H9 (cell line): ENCODE measurements around the gene AKT3. TPM values are rescaled to one million over a fixed set of nuclear protein-coding genes. Genes with fewer than 3 reads are reported as not detected.
"Not testable (repeated sequence)": the region's sequence is repeated elsewhere in the genome, so short reads cannot be mapped to it uniquely, and the experiment has no call there.

Source experiments
- DNase-seq: peaks from one replicate; pipeline ENCODE4 v3.0.0-alpha.2; 2017
- H2AFZ ChIP-seq: one replicate; pipeline ENCODE4 v1.6.1; 2013; ENCODE audit warnings: mild to moderate bottlenecking, low read length, control low read depth, moderate library complexity
- H2AK5ac ChIP-seq: 2 replicates; pipeline ENCODE4 v1.6.1; 2013; ENCODE audit warnings: low read length, control low read depth, mixed read lengths; ENCODE audit not compliant: insufficient read length
- H2BK120ac ChIP-seq: one replicate; pipeline ENCODE4 v1.6.1; 2013; ENCODE audit warnings: low read depth, mild to moderate bottlenecking, low read length, control low read depth, inconsistent platforms; ENCODE audit not compliant: poor library complexity, severe bottlenecking
- H2BK12ac ChIP-seq: 2 replicates; pipeline ENCODE4 v1.6.1; 2013; ENCODE audit warnings: low read length, control low read depth, mixed read lengths, low read depth; ENCODE audit not compliant: insufficient read length
- H2BK15ac ChIP-seq: 2 replicates; pipeline ENCODE4 v1.6.1; 2013; ENCODE audit warnings: low read depth, low read length, control low read depth
- H2BK20ac ChIP-seq: one replicate; pipeline ENCODE4 v1.6.1; 2013; ENCODE audit warnings: low read depth, mild to moderate bottlenecking, low read length, control low read depth, inconsistent platforms; ENCODE audit not compliant: poor library complexity, severe bottlenecking
- H2BK5ac ChIP-seq: 2 replicates; pipeline ENCODE4 v1.6.1; 2013; ENCODE audit warnings: low read length, control low read depth, mixed read lengths; ENCODE audit not compliant: insufficient read length
- H3K14ac ChIP-seq: 2 replicates; pipeline ENCODE4 v1.6.1; 2013; ENCODE audit warnings: low read length, control low read depth; ENCODE audit not compliant: insufficient read depth
- H3K18ac ChIP-seq: 2 replicates; pipeline ENCODE4 v1.6.1; 2013; ENCODE audit warnings: low read depth, mild to moderate bottlenecking, mixed read lengths, low read length, control low read depth; ENCODE audit not compliant: insufficient read length
- H3K23ac ChIP-seq: 2 replicates; pipeline ENCODE4 v1.6.1; 2013; ENCODE audit warnings: low read length, control low read depth, mixed read lengths, low read depth; ENCODE audit not compliant: insufficient read length
- H3K23me2 ChIP-seq: 2 replicates; pipeline ENCODE4 v1.6.1; 2013; ENCODE audit warnings: low read depth, mild to moderate bottlenecking, mixed read lengths, low read length, control low read depth; ENCODE audit not compliant: insufficient read length, poor library complexity, severe bottlenecking
- H3K27ac ChIP-seq: 2 replicates; pipeline ENCODE4 v1.5.1; 2013; ENCODE audit warnings: low read length, control low read depth, mixed read lengths, low read depth; ENCODE audit not compliant: insufficient read length
- H3K27me3 ChIP-seq: 2 replicates; pipeline ENCODE4 v1.6.1; 2013; ENCODE audit warnings: low read length, control low read depth, inconsistent platforms; ENCODE audit not compliant: insufficient read depth
- H3K4ac ChIP-seq: 2 replicates; pipeline ENCODE4 v1.6.1; 2013; ENCODE audit warnings: low read depth, mild to moderate bottlenecking, control low read depth, inconsistent platforms, low read length, moderate library complexity
- H3K4me1 ChIP-seq: 2 replicates; pipeline ENCODE4 v1.6.1; 2013; ENCODE audit warnings: low read length, control low read depth, inconsistent platforms; ENCODE audit not compliant: insufficient read depth
- H3K4me2 ChIP-seq: 2 replicates; pipeline ENCODE4 v1.6.1; 2013; ENCODE audit warnings: low read length, control low read depth, mixed read lengths; ENCODE audit not compliant: insufficient read length, insufficient read depth
- H3K56ac ChIP-seq: 2 replicates; pipeline ENCODE4 v1.6.1; 2013; ENCODE audit warnings: low read depth, mild to moderate bottlenecking, mixed read lengths, low read length, control low read depth; ENCODE audit not compliant: insufficient read length
- H3K79me1 ChIP-seq: 2 replicates; pipeline ENCODE4 v1.6.1; 2013; ENCODE audit warnings: low read depth, mild to moderate bottlenecking, moderate library complexity, low read length, control low read depth, inconsistent platforms; ENCODE audit not compliant: insufficient read depth, poor library complexity, severe bottlenecking
- H3K79me2 ChIP-seq: 2 replicates; pipeline ENCODE4 v1.6.1; 2013; ENCODE audit warnings: low read length, control low read depth, inconsistent platforms; ENCODE audit not compliant: insufficient read depth
- H3K9ac ChIP-seq: 2 replicates; pipeline ENCODE4 v1.6.1; 2013; ENCODE audit warnings: low read length, control low read depth, mixed read lengths; ENCODE audit not compliant: insufficient read length; ENCODE audit errors: extremely low read depth
- H3K9me3 ChIP-seq: one replicate; pipeline ENCODE4 v1.6.1; 2013; ENCODE audit warnings: low read depth, low read length, inconsistent platforms; ENCODE audit not compliant: control insufficient read depth
- H3T11ph ChIP-seq: one replicate; pipeline ENCODE4 v1.6.1; 2013; ENCODE audit warnings: mild to moderate bottlenecking, low read length, control low read depth, inconsistent platforms
- H4K20me1 ChIP-seq: one replicate; pipeline ENCODE4 v1.6.1; 2013; ENCODE audit not compliant: control insufficient read depth, insufficient read length, insufficient read depth
- H4K5ac ChIP-seq: 2 replicates; pipeline ENCODE4 v1.6.1; 2013; ENCODE audit warnings: low read depth, mild to moderate bottlenecking, mixed read lengths, low read length, control low read depth; ENCODE audit not compliant: insufficient read length
- H4K8ac ChIP-seq: replicated peaks from 2 replicates; pipeline ENCODE4 v1.6.1; 2013; ENCODE audit warnings: low read length, control low read depth, mixed read lengths, low read depth; ENCODE audit not compliant: insufficient read length
- H4K91ac ChIP-seq: 2 replicates; pipeline ENCODE4 v1.6.1; 2013; ENCODE audit warnings: low read depth, mild to moderate bottlenecking, moderate library complexity, mixed read lengths, low read length, control low read depth; ENCODE audit not compliant: insufficient read length
- H3K27ac Mint-ChIP-seq, 3 experiments: 2 replicates in 2 of 3; 3 replicates in 1 of 3; pipeline ENCODE4 v1.8.0; 2020 to 2021; ENCODE audit warnings: mixed read lengths in 3 of 3, mild to moderate bottlenecking in 1 of 3, moderate library complexity in 1 of 3
- H3K27me3 Mint-ChIP-seq: 2 replicates; pipeline ENCODE4 v1.8.0; 2021; ENCODE audit warnings: low read depth, mild to moderate bottlenecking, moderate library complexity, mixed read lengths
- H3K36me3 Mint-ChIP-seq, 3 experiments: 2 replicates in 2 of 3; 3 replicates in 1 of 3; pipeline ENCODE4 v1.8.0; 2020 to 2021; ENCODE audit warnings: low read depth in 3 of 3, mixed read lengths in 3 of 3; ENCODE audit not compliant: insufficient read depth in 1 of 3
- H3K4me1 Mint-ChIP-seq, 2 experiments: 2 replicates each; pipeline ENCODE4 v1.8.0; 2020; ENCODE audit warnings: mixed read lengths in 2 of 2
- H3K4me3 Mint-ChIP-seq, 2 experiments: 2 replicates in 1 of 2; 3 replicates in 1 of 2; pipeline ENCODE4 v1.8.0; 2020 to 2021; ENCODE audit warnings: mild to moderate bottlenecking in 2 of 2, mixed read lengths in 2 of 2, moderate library complexity in 1 of 2
- H3K9me3 Mint-ChIP-seq, 2 experiments: 2 replicates in 1 of 2; 3 replicates in 1 of 2; pipeline ENCODE4 v1.8.0; 2020; ENCODE audit warnings: mild to moderate bottlenecking in 2 of 2, mixed read lengths in 2 of 2, moderate library complexity in 1 of 2
- WGBS: extraction: QIAGEN DNeasy Blood & Tissue Kit; methylation state at CpG from one replicate; pipeline ENCODE4 v1.1.7; 2013; ENCODE audit warnings: missing lambda C conversion rate, low lambda C conversion rate, mixed read lengths; ENCODE audit not compliant: insufficient read length; ENCODE audit errors: extremely low coverage; 5-methylcytosine and 5-hydroxymethylcytosine counted together
- total RNA-seq: library from RNA; stranded (reverse); gene quantifications from 2 replicates; pipeline ENCODE4 v1.2.1, GENCODE V29; 2021
- TF ChIP-seq, protein P1 (sequence below): fragments of 200-600 bp; sonication (generic); conservative IDR thresholded peaks from 3 replicates; pipeline ENCODE4 v1.8.0; 2021; ENCODE audit warnings: antibody characterized with exemption, mild to moderate bottlenecking

AKT3 gene
- total RNA-seq, 1 experiment from 2014 or later: 27.8 TPM

DNA sequence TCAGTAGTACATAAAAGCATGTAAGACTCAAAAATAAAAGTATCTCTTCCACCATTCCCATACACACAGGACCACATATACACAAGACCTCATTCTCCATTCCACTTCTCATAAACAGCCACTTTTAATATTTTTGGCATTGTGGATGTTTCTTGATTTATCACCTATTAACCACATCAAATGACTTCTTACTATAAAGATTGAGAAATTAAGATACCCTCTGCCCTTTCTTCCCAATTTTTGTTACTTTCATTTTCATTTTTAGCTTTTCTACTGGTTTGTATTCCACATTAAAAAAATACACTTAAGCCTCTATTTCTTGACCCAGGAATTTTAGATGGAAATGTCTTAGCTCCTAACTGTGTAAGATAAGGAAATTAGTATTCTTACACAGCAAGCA is 22.8 kb downstream of the AKT3 start:
- no peaks in the 10 kb centered on the region for H3K27me3 Mint-ChIP-seq
- no peak overlapping the region for H2BK120ac ChIP-seq
- H4K91ac ChIP-seq: no peak overlapping the region
- no peak overlapping the region for H2BK15ac ChIP-seq
- peaks cover 12 to 18% (median 12%) of the 10 kb centered on the region in 3 experiments for H3K36me3 Mint-ChIP-seq
- H2BK5ac ChIP-seq: no peak overlapping the region
- no peak overlapping the region for H2AK5ac ChIP-seq
- H3K27ac Mint-ChIP-seq: no peak overlapping the region
- no peak for DNase-seq
- H3K4me2 ChIP-seq: no peak overlapping the region
- no peaks in the 10 kb centered on the region for H4K20me1 ChIP-seq
- H2AFZ ChIP-seq: no peak overlapping the region
- H3K4me1 Mint-ChIP-seq: no peaks in the 10 kb centered on the region
- no peak overlapping the region for H3K4ac ChIP-seq
- H3K9ac ChIP-seq: no peak overlapping the region
- H3K23ac ChIP-seq: no peak overlapping the region
- H3K9me3 Mint-ChIP-seq: peaks cover 3 to 13% of the 10 kb centered on the region in 2 experiments
- no peak overlapping the region for H4K5ac ChIP-seq
- no peak overlapping the region for H3K18ac ChIP-seq
- H3K9me3 ChIP-seq: no peaks in the 10 kb centered on the region
- peaks cover 2% of the 10 kb centered on the region; the same call in 1 of the 2 replicates for H3K27me3 ChIP-seq
- H3K14ac ChIP-seq: no peak overlapping the region
- no peaks in the 10 kb centered on the region for H3K79me2 ChIP-seq
- TF ChIP-seq, protein P1, sequence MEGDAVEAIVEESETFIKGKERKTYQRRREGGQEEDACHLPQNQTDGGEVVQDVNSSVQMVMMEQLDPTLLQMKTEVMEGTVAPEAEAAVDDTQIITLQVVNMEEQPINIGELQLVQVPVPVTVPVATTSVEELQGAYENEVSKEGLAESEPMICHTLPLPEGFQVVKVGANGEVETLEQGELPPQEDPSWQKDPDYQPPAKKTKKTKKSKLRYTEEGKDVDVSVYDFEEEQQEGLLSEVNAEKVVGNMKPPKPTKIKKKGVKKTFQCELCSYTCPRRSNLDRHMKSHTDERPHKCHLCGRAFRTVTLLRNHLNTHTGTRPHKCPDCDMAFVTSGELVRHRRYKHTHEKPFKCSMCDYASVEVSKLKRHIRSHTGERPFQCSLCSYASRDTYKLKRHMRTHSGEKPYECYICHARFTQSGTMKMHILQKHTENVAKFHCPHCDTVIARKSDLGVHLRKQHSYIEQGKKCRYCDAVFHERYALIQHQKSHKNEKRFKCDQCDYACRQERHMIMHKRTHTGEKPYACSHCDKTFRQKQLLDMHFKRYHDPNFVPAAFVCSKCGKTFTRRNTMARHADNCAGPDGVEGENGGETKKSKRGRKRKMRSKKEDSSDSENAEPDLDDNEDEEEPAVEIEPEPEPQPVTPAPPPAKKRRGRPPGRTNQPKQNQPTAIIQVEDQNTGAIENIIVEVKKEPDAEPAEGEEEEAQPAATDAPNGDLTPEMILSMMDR: no peak
- peaks cover 3% of the 10 kb centered on the region for H3K79me1 ChIP-seq
- H3K27ac ChIP-seq: no peak overlapping the region
- no peaks in the 10 kb centered on the region for H3K23me2 ChIP-seq
- no peak overlapping the region for H3K4me3 Mint-ChIP-seq
- no peak overlapping the region for H3K56ac ChIP-seq
- no peak overlapping the region for H3T11ph ChIP-seq
- H2BK12ac ChIP-seq: no peak overlapping the region
- no peak overlapping the region for H4K8ac ChIP-seq
- H2BK20ac ChIP-seq: no peak overlapping the region
- H3K4me1 ChIP-seq: no peaks in the 10 kb centered on the region

DNA sequence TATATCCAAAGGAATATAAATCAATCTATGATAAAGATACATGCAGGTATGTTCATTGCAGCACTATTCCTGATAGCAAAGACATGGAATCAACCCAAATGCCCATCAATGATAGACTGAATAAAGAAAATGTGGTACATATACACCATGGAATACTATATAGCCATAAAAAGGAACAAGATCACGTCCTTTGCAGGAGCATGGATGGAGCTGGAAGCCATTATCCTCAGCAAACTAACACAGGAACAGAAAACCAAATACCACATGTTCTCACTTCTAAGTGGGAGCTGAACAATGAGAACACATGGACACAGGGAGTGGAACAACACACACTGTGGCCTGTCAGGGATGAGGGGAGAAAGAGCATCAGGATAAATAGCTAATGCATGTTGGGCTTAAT is 25.1 kb downstream of the AKT3 start:
- not testable (repeated sequence) for H4K8ac ChIP-seq, H3K4me1 Mint-ChIP-seq, H3K9ac ChIP-seq, H3K23ac ChIP-seq, H2BK5ac ChIP-seq, DNase-seq, H3K79me1 ChIP-seq, H4K91ac ChIP-seq, H3K4me1 ChIP-seq, H2BK20ac ChIP-seq, H3K27ac ChIP-seq, H3K9me3 ChIP-seq, H4K20me1 ChIP-seq, H3K27me3 Mint-ChIP-seq, H3K27ac Mint-ChIP-seq, H3K79me2 ChIP-seq, H3K4ac ChIP-seq, H3K4me2 ChIP-seq, H2BK120ac ChIP-seq, H2AK5ac ChIP-seq, H3K27me3 ChIP-seq, H3K14ac ChIP-seq, H3K56ac ChIP-seq, H3K18ac ChIP-seq, H2BK12ac ChIP-seq, H3T11ph ChIP-seq, H2AFZ ChIP-seq, H3K4me3 Mint-ChIP-seq, H3K23me2 ChIP-seq, H4K5ac ChIP-seq, H2BK15ac ChIP-seq
- WGBS: no CpG with 5 or more reads among the region's 1 CpG
- Mint-ChIP-seq H3K36me3 (peaks cover 28 to 41% (median 31%) of the 10 kb centered on the region in 3 experiments), H3K9me3 (peaks cover 23 to 33% of the 10 kb centered on the region in 2 experiments)
